Nephron (organoid): ENCODE measurements around the gene IGFBP4.

Experiments used
- H3K27ac Mint-ChIP-seq, 3 experiments: 2 replicates each; pipeline ENCODE4 v1.8.0; 2020; ENCODE audit warnings: mixed read lengths in 3 of 3, mild to moderate bottlenecking in 2 of 3, moderate library complexity in 1 of 3
- H3K27me3 Mint-ChIP-seq: 2 replicates; pipeline ENCODE4 v1.8.0; 2021; ENCODE audit warnings: low read depth, mild to moderate bottlenecking, moderate library complexity, mixed read lengths
- H3K36me3 Mint-ChIP-seq: 2 replicates; pipeline ENCODE4 v1.8.0; 2020; ENCODE audit warnings: low read depth, mixed read lengths
- H3K4me1 Mint-ChIP-seq: 2 replicates; pipeline ENCODE4 v1.8.0; 2020; ENCODE audit warnings: mixed read lengths
- H3K4me3 Mint-ChIP-seq, 3 experiments: 2 replicates each; pipeline ENCODE4 v1.8.0; 2020; ENCODE audit warnings: mild to moderate bottlenecking in 3 of 3, mixed read lengths in 3 of 3, moderate library complexity in 2 of 3
- H3K9me3 Mint-ChIP-seq: 2 replicates; pipeline ENCODE4 v1.8.0; 2020; ENCODE audit warnings: mixed read lengths
- TF ChIP-seq, protein P1 (sequence below), 3 experiments: fragments of 200-600 bp; sonication (generic); IDR thresholded peaks; one replicate each; pipeline ENCODE4 v1.5.0; 2021; ENCODE audit warnings: antibody characterized with exemption in 3 of 3; ENCODE audit not compliant: unreplicated experiment in 3 of 3

The IGFBP4 gene

DNA sequence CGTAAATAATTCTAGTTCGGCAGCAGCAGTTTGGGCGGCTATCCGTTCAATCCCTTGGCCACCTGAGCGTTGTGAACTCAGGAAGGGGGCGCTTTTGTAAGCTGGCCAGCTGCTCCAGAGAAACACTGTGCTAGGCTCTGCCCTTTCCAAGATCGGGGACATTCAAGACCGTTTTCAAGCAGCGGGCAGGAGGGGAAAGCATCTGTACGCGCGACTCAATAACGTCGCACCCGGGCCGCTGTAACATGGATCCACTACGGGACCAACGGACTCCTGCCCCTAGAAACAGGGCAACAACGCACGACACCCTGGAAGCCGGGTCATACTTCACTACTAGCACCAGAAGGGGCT lies 26.0 kb upstream of the IGFBP4 start:
- Mint-ChIP-seq H3K27ac (peak overlapping the region; percentile 41 to 81 (median 44)), H3K9me3 (no peaks in the 10 kb centered on the region), H3K4me3 (peak overlapping the region; percentile 85 to 96 (median 85)), H3K27me3 (no peaks in the 10 kb centered on the region), H3K36me3 (peaks cover 9% of the 10 kb centered on the region), H3K4me1 (peaks cover 26% of the 10 kb centered on the region)
- TF ChIP-seq, protein P1, sequence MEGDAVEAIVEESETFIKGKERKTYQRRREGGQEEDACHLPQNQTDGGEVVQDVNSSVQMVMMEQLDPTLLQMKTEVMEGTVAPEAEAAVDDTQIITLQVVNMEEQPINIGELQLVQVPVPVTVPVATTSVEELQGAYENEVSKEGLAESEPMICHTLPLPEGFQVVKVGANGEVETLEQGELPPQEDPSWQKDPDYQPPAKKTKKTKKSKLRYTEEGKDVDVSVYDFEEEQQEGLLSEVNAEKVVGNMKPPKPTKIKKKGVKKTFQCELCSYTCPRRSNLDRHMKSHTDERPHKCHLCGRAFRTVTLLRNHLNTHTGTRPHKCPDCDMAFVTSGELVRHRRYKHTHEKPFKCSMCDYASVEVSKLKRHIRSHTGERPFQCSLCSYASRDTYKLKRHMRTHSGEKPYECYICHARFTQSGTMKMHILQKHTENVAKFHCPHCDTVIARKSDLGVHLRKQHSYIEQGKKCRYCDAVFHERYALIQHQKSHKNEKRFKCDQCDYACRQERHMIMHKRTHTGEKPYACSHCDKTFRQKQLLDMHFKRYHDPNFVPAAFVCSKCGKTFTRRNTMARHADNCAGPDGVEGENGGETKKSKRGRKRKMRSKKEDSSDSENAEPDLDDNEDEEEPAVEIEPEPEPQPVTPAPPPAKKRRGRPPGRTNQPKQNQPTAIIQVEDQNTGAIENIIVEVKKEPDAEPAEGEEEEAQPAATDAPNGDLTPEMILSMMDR (IDR thresholded peaks at IDR 0.05; ENCODE audit: unreplicated experiment in 3 of 3), result no peak

DNA sequence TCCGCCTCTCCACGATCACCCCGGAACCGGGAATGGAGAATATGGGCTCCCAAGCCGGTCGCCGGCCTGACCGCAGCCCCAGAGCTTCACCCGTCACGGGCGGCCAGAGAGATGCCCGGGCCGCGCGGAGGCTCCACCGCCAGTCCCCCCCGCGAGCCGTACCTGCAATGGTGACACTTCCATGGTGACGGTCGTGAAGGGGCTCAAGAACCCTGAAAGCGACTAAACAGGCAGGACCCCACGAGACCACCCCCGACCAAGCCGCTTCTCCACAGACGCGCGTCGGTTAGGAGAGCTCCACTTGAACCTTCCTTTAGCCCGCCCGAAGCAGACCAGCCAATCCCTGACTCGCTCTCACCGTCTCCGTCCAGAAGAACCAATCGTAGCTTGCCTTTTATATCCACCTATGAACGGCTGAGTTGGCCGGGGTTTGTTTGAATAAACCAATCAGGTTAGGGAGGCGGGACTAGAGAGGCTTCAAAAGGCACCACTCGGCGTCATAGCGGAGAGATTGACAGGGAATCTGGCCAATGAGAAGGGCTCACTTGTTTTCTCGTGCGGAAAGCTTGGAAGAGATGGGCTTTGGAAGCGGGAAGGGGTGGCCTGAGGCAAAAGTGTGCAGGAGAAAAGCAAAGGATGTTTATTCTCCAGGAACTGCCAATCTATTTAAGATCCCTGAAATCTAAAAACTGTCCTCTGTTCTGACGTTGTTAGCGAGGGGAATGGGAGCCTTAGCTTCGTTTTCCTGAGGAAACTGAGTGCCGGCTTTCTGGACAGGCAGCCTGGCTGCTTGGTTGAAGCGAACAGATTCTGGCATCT lies 25.4 kb upstream of the IGFBP4 start, which contains the start of gene TOP2A:
TSS of gene TOP2A (minus strand) at position 288 of the 819 bp plus-strand sequence. CDS start at position 183, 105 bp downstream.
- H3K27ac Mint-ChIP-seq, result peak within 1 kb of the TSS; percentile 41 to 83 (median 81)
- H3K36me3 Mint-ChIP-seq, result peaks cover 7% of the 10 kb centered on the region
- H3K4me3 Mint-ChIP-seq, result peak within 1 kb of the TSS; percentile 85 to 96 (median 85)
- peaks cover 28% of the 10 kb centered on the region for H3K4me1 Mint-ChIP-seq
- H3K9me3 Mint-ChIP-seq, result no peaks in the 10 kb centered on the region
- TF ChIP-seq, protein P1 (IDR thresholded peaks at IDR 0.05; ENCODE audit: unreplicated experiment in 3 of 3), result no peak
- H3K27me3 Mint-ChIP-seq, result no peaks in the 10 kb centered on the region

DNA sequence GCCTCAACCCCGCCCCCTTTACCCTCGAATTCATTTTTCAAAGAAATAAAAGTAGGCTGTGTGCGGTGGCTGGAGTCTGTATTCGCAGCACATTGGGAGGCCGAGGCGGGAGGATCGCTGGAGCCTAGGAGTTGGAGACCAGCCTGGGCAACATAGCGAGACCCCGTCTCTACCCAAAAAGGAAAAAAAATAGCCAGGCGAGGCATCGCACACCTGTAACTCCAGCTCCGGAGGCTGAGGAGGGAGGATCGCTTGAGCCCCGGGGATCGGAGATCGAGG lies 24.9 kb upstream of the IGFBP4 start:
- TF ChIP-seq, protein P1 (IDR thresholded peaks at IDR 0.05; ENCODE audit: unreplicated experiment in 3 of 3), result no peak
- no peaks in the 10 kb centered on the region for H3K27me3 Mint-ChIP-seq
- H3K36me3 Mint-ChIP-seq, result peaks cover 1% of the 10 kb centered on the region
- H3K4me3 Mint-ChIP-seq, result peak overlapping the region; percentile 85 to 96 (median 85)
- peaks cover 32% of the 10 kb centered on the region for H3K4me1 Mint-ChIP-seq
- H3K9me3 Mint-ChIP-seq, result no peaks in the 10 kb centered on the region
- peak overlapping the region; percentile 41 to 83 (median 81) for H3K27ac Mint-ChIP-seq

DNA sequence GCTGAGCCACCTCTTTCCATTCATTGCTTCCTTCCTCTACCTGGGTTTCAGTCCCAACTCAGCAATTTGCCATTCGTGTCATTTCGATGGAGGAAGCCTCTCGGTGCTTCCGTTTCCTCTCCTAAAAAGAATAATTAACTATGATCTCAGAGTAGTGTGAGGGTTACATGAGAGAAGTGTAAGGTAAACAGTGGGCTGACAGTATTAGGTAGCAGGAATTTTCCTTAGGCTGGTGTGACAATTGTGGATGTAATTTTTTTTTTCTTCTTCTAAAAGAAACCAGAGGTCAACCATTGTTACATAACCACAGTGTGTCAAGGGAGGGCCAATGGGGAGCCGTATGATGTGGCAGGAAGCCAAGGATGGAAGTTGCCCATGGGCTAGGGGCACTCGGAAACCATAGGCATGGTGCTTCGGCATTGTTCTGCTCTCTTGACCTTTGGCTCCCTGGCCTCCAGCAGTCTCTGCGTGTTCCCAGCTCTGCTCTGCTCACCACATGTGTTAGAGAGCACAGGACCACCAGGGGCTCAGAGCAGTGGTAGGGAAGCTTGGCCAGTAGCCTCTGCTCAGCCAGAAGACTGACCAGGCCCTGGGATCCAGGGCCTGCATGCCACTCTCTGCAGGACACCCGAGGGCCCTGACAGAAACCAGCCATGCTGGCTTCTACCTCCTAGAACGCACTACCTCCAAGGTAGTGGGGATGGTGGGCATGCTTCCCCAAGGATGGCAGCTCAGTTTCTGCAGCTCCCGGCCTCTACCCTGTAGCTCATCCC lies 23.5 kb upstream of the IGFBP4 start:
- Mint-ChIP-seq H3K4me1 (peaks cover 32% of the 10 kb centered on the region), H3K27me3 (no peaks in the 10 kb centered on the region), H3K27ac (peak overlapping the region; percentile 82 to 87 (median 82)), H3K36me3 (no peaks in the 10 kb centered on the region), H3K4me3 (peak overlapping the region; percentile 39 to 76 (median 72)), H3K9me3 (no peaks in the 10 kb centered on the region)
- TF ChIP-seq, protein P1 (IDR thresholded peaks at IDR 0.05; ENCODE audit: unreplicated experiment in 3 of 3), result no peak

DNA sequence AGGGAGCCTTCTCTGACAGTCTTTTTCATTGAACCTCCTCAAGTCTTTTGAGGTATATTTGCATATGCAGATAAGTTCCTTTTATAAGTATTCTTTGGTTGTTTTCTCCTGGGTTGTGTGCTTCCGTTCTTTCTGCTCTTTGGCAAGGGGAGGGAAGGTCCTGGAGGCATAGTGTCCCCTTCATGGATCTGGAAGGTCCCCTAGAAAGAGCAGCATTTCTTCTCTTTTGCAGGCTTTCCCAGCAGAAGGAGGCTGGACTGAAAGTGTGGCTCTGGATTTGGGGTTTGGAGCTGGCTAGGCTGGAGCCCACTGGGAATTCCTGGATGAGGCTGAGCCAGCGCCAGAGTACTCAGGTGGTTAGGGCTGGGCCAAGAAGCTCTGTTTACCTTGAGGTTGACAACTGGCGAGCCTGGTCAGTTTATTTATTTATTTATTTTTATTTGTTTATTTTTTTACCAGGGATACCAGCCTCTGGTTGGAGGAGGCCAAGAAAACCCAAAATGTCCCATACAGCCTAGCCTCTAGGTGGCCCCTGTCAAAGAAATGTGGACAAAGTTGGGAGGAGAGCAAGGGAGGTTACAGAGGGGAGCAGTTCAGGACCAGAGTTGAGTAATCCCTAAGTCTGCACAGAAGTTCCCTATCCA lies 20.1 kb upstream of the IGFBP4 start:
- Mint-ChIP-seq H3K36me3 (no peaks in the 10 kb centered on the region), H3K4me3 (peak overlapping the region in 2 of 3 experiments; percentile 17 to 18), H3K4me1 (peaks cover 11% of the 10 kb centered on the region), H3K27ac (peak overlapping the region; percentile 22 to 58 (median 55)), H3K9me3 (peaks cover 1% of the 10 kb centered on the region), H3K27me3 (no peaks in the 10 kb centered on the region)
- TF ChIP-seq, protein P1 (IDR thresholded peaks at IDR 0.05; ENCODE audit: unreplicated experiment in 3 of 3), result no peak
